Fibroblast of skin of scalp (primary cell): ENCODE data around the gene AGA. TPM values are rescaled to one million over a fixed set of nuclear protein-coding genes. Genes with fewer than 3 reads are reported as not detected.

ENCODE experiments used
- DNase-seq: peaks from one replicate; pipeline ENCODE4 v3.0.0-alpha.2; 2013
- polyA plus RNA-seq, 2 experiments: library from polyadenylated mRNA; unstranded; fragments of 120-200 nt; gene quantifications; one replicate each; pipeline ENCODE4 v1.2.1, GENCODE V29; 2013; ENCODE audit not compliant: insufficient read length in 2 of 2

AGA gene
- polyA plus RNA-seq (2013, experiment 1 of 2; ENCODE audit: insufficient read length): 29.8 TPM
- 28.8 TPM for polyA plus RNA-seq (2013, experiment 2 of 2; ENCODE audit: insufficient read length)

DNA sequence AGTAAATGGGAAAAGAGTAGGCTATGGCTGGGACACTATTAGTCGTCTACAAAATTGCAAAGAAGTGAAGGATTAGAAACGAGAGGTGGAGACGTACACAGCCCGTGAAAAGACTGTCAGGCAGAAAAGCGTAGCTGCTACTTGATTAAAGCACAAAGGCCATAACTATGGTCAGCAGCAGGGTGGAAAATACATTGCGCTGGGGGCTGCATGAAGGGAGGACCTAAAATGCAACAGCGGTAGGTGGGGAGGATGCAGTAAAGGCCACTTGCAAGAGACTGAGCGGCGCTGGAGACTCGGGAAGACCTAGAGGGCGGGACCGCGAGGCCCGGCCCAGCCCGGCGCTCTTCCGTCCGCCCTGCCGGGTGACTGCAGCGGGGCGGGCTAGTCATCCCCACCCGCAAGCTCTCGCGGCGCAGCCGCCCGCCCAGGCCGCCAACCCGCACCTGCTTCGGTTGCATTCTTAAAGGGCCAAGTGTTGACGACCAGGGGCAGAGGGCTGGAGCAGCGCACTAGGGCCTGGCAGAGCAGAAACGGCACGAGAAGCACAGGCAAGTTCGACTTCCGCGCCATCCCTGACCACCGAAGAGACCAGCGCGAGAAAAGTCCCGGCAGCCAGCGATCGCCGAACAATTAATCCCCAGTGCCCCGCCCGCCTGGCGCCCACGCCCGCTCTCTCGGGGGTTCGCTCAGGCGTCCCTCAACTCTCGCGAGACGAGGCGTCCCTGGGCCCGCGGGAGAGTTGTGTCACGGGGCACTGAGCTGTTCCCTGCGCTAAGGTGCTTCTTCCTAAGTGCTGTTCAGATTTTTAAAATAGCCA lies at the start of gene AGA:
Gene AGA (minus strand): TSS at position 635 of the 820 bp plus-strand sequence. CDS start 62 bp downstream, at position 573.
- DNase-seq: peak; percentile 96

DNA sequence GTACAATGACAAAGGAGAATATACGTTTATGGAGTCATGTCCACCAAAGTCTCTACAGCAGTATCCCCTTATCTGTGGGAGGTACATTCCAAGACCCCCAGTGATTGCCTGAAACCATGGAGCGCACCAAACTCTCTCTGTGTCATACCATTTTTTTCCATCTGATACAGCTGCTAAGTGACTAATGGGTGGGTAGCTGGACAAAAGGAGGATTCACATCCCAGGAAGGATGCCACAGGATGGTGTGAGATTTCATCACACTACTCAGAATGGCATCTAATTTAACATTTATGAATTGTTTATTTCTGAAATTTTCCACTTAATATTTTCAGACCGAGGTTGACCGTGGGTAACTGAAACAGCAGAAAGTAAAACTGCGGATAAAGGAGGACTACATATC lies 49.8 kb upstream of the AGA start:
- no peak for DNase-seq

DNA sequence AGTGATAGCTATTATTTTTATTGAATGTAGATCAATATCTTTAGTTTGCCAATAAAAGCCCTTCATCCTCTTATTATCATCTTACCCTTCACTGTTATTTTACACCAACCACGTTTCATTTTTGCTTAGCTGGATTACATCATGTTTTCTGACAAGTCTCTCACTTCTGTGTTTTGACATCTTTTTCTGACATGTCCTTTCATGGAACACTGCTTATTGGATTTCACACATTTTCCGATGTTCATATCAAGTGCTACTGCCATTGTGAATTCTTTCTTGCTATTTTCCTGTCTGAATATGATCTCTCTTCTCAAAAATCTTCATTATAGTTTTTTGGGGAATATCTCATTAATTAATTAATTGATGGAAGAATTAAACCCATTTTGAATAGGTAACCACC lies 48.5 kb upstream of the AGA start:
- no peak for DNase-seq

DNA sequence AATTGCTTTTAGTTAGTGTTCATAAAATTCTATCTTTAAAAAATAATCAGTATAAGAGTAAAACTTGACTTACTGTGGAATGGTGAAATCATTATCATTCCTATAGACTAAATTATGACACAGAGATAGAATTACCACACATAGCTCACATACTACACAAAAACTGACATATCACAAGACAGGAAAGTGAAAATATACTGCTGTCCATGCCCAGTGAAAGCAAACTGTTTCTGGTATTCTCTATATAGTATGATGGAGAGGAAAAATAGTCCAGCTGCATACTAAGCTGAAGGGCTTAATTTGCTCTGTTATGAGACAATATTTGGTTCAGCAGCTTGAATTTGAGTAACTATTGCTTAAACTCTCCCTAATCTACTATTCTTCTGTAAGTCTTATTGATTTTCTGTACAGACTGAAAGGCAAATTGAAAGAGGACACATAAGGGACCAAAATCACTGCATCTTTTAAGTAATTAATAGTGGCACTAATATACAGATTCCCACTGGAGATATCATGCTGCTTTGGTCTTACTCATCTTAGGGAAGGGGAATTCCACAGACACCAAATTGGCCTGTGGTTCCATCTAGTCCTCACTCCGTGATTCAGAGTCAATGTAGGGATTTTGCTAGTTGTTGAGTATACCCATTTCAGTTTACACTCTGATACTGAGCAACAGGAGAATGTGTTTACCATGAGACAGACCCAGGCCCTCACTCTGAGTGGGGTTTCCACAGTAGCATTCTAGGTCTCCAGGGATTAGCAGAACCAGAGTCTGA lies 47.4 kb upstream of the AGA start:
- DNase-seq: peak; percentile 29

DNA sequence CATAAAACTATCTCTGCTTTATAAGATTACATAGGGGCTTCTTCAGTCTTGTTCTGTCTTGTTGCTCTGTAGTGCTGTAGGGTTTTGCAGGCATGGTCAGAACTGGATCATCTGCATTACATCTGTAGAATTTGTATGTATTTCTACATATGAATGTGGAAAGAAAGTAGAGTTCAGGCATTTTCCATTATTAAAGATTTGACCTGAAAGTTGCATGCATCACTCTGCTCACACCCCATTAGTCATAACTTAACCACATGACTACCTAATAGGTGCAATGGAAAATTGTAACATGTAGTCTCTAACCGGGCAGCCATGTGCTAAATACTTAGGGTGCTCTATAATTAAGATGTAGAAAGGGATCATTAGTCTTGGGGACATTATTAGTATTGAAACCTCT lies 45.7 kb upstream of the AGA start:
- no peak for DNase-seq

DNA sequence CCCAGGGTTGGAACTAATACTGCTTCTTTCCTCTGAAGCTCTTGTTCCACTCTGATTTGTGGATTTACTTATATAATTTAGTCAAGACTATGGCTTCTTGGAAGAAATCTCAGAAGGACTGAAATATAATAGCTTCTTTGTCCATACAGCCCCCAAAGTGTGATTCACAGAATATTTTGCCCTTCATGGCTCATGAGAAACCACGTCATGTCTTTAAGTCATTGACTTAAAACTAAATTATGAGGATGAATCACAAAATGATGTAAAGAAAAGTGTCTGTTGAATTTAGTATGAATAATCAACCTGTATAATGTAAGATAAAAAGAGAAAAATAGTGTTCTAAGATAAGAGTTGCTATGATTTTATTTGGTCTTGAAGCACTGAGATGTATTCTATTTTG lies 43.3 kb upstream of the AGA start:
- DNase-seq: peak; percentile 43

DNA sequence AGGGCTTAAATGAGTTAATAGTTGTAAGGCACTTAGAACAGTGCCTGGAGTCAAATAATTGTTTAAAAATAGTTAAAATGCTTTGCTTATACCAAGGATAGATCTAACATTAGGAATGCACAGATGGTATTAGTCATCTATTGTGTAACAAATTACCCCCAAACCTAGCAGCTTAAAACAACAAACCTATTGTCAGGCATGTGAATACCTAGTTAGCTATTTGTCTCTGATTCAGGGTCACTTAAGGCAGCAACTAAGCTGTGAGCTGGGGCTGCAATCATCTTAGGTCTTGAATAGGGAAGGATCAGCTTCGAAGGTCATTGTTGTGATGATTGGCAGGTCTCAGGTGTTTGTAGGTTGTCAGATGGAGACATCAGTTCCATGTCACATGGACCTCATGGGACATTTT lies 42.4 kb upstream of the AGA start:
- DNase-seq: peak; percentile 62

DNA sequence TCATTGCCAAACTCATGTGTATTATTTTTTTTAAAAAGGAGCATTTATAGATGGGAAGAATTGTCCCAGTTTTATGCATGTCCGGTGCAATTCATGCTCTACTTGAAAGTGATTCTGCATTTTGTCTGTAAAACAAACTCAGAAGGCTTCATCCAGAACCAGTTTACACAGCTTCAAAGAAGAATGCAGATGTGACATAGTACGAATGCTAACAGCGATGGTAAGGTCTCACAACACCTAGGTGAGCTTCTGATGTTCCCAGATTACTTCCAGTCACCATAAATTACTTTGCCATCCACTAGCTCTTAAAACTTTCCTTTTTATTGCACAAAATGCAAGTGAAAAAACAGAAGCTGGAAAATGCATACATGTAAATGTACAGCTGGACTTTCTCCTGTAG lies 41.5 kb upstream of the AGA start:
- no peak for DNase-seq

DNA sequence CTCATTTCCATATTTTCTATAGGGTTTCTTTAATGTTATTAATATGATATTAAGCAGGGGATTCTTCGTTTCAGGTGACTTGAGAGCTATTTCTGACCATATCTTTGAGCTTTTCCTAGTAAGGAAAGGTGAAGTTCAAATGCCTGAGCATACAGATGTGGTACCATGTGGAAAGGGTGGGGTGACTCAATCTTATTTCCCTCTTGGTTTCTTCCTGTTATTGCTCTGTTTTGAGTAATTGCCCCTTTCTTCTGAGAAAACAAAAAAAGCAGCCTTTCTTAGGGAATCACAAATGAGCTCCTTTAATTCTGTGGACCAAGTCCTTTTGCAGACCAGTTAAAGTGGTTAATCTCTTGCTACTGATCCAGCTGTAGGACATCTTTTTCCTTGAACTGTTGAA lies 41.0 kb upstream of the AGA start:
- DNase-seq: no peak

DNA sequence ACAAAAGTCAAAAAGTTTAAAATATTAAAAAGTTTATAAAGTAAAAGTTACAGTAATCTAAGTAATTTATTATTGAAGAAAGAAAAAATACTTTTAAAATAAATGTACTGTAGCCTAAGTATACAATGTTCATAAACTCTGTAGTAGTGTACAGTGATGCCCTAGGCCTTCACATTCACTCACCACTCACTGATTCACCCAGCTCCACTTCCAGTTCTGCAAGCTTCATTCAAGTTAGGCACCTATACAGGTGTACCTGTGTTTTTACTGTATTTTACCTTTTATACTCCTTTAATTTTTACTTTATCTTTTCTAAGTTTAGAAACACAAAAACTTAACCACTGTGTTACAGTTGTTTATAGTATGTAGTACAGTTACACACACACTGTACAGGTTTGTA lies 40.1 kb upstream of the AGA start:
- no peak for DNase-seq

DNA sequence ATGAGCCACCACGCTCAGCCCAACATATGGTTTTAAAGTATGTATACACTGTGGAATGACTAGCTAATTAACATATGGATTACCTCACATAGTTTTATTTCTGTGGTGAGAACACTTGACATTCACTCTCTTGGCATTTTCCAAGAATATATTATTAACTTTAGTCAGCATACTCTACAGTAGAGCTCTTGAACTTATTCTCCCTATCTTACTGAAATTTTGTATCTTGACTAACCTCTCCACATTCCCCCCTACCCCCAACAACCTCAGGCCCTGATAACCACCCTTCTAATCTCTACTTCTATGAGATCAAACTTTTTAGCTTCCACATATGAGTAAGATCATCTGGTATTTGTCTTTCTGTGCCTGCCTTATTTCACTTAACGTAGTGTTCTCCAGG lies 38.6 kb upstream of the AGA start:
- DNase-seq: peak; percentile 59

DNA sequence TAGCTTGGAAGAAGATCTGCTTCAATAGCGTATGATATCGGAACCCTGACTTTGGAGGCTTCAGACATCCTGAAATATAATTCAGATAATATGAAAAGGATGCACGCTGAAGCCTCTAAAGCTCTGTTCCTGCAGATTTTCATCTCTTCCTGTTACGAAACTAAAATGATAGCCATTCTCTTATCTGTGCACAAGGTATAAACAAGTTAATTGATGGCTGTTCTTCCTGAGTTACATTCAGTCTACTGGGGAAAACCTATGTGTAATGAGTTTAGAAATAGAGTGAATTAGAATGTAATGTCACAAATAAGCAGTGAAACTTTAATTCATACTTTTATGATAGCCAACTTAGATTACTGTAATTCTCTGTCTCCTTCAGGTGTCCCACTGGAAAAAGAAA lies 36.8 kb upstream of the AGA start:
- DNase-seq: no peak

DNA sequence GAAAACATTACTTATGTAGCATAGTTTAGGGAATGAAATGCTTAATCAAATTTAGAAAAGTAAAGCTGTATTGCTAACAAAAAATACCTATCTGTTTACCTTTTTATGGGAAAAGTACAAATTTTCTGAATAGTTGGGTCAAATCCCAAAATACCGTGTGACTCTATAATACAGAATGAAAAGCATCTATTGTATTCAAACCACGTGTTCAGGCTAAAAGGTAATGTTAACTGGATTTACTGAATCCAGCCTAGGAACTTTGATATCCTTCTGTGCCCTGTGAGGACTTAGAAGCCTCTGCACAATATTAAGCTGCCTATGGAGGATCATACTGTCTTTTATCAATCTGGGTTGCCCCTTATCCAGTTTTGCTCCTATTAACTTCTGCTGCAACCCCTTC lies 36.3 kb upstream of the AGA start:
- no peak for DNase-seq

DNA sequence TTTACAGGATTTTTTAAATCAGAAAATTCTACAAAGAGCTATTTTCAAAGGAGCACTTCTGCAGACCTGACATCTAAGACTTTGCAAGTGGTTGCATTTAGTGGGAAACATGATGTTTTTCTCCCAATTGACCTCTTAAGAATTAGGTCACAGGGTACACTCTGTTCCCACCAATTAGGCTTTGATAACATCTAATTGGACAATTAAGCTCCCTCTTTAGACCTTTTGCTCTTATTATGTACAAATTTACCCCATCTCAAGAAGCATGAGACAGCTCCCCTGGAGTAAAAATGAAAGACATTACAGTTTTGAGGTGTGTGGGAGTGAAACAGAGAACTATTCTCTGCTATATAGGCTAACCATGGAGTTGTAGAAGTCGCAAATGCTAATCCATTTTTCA lies 31.8 kb upstream of the AGA start:
- no peak for DNase-seq

DNA sequence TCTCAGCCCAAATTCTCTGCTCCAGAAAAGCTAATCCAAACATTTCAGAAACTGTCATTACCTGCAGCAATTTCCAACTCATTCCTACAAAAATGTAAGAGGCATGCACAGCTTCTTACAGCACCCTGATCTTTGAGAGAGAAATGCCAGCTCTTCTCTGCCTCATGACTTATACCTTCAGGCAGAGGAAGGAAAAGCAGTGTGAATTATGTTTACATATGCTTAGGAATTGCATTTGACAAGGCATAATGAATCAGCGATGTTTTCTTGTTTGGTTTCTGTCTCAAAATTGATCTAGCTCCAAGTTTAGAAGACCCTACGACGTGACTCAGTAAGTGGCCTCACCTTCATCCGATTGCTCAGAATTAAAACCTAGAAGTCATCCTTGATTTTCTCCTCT lies 21.8 kb upstream of the AGA start:
- DNase-seq: no peak

DNA sequence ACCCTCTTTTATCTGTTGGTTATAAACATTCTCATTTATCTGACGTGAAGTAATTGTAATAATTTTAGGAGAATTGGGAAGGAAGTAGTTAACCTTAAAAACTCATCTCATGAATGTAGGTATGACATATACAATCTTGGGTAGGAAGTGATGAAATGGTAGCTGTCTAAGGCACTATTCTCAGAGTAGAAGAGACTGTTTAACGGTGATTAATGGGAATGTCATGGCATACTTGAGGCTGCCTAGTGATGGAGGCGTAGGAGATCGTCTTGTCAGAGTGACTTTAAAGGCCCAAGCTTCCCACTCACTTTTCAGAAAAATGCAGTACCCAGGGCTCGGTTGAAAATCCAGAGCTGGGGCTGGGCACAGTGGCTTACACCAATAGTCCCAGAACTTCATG lies 19.4 kb upstream of the AGA start:
- DNase-seq: peak; percentile 15

DNA sequence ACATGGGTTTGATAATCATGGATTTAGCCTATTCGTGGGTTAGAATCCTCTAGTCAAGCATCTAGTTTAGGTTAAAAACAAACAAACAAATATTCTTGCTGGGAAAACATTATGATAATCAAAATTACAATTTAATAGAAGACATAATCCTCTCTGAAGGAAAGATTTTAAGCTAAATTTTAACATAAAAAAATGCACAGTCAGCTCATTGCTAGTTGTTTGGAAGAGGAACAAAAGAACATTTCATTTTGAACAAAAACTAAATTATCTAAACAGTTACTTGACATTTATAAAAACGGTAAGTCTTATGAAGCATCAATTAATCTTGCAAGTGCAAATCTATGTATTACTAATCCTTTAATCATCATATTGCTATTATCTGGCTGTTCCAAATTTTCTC lies 18.2 kb upstream of the AGA start:
- DNase-seq: no peak

DNA sequence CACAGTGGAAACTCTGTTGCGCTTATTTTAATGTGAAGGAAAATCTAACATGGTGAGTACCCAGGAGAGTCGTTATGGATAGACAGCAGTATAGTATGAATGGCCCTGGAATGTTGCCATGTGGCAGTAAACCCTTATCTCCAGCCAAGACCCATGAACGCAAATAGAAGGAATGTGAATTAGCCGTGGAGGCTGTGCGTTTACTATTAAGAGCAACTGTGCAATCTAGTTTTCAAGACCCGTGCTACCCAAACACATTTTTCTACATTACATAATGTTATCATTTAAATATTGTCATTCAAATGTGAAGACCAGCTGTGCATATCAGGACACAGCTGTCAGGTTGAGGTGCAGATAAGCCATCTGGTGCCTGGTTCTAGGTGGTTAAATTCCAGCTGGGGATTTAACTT lies 13.3 kb upstream of the AGA start:
- DNase-seq: peak; percentile 59

DNA sequence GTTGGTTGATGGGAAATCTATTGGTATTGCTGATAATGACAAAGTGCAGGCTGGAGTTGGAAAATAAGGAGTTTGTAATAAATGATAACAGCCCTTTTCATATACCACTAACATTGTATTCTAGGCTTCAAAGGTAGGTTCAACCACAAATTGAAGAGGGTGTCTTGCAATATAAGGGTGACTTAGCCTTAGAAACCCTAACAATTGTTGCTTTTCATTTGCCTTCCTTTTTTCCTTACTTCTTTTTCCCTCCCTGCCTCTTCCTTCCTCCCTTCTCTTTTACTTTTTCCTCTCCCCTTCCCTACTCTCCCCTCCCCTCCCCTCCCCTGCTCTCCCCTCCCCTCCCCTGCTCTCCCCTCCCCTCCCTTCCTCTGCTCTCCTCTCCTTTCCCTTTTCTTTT lies 10.9 kb upstream of the AGA start:
- DNase-seq: no peak

DNA sequence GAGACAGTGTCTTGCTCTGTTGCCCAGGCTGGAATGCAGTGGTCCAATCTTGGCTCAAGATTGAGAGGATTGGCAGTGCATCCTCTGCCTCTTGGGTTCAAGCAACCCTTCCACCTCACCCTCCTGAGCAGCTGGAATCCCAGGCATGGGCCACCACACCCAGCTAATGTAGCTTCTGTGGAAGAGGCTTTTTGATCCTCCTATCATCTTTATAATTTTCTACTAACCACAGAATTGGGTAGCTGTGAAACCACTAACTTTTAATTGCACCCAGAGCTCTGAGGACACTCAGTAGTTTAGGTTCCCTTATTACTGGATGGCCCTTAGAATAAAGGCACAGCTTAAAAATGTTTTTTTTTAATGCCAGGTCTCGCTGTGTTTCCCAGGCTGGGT lies 8.9 kb upstream of the AGA start:
- DNase-seq: no peak

DNA sequence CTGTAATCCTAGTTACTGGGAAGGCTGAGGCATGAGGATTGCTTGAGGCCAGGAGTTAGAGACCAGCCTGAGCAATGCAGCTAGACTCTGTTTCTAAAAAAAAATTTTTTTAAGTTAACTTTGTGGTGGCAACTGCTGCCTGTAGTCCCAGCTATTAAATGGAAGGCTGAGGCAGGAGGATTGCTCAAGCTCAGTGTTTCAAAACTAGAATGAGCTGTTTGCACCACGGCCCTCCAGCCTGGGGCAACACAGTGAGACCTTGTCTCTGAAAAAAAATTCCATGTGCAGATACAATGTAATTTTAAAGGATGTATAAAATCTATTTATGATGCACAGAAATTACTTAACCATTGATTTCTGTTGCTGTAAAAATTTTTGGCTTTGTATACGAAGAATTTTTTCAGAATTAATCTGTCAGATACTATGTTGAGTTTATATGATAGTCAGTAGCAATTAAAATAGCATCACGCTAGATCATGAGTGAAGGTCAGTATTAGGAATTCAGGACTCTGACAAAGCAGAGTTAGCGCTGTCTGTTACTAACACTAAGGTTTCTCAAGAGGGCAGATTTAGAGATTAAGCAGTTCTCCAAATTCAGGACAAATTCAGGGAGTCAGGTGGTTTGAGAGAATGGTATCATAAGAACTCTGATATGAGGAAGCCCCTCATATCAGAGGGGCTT lies 8.3 kb upstream of the AGA start:
- DNase-seq: no peak

DNA sequence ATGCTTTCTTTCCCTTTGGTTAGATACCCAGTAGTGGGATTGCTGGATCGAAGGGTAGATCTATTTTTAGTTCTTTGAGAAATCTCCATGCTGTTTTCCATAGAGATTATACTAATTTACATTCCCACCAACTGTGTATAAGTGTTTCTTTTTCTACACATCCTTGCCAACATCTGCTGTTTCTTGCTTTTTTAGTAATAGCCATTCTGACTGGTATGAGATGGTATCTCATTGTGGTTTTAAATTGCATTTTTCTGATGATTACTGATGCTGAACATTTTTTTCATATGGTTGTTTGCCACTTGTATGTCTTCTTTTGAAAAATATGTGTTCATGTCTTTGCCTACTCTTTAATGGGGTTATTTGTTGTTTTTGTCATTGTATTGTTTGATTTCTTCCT lies 6.6 kb upstream of the AGA start:
- DNase-seq: peak; percentile 83

DNA sequence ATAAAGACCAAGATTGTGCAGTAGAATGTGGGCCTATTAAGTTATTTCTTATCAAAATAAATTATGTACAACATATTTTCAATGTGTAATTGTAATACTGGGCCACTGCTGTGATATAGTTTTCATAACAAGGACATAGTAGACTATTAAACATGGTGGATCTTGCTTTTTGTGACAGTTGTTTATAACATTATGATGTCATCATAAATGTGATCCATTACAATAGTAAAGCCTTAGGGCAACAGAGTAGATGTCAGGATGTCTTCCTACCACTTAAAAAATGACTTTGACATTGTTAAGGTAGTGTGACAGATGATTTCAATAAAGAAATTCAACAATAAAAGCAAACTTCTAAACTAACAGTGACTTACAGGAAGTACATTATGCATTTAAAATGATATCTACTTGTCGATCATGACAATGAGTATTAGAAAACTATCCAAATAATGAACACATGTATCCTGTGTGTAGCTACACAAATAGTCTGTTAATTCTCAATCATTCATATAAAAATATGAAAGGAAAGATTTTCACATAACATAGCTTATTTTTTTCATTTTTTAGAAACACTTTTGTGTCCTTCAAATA lies 5.3 kb upstream of the AGA start:
- DNase-seq: no peak
